Measurements from ENCODE around the gene CHPF. TPM values are rescaled to one million over a fixed set of nuclear protein-coding genes. Genes with fewer than 3 reads are reported as not detected.
A peak's percentile ranks its signal among the peaks of the same experiment; 100 is the strongest.

The CHPF gene
- polyA plus RNA-seq, 1 donor, result 20.3 TPM

- DNase-seq, result no peak
These were observed 7.2 kb downstream of the CHPF start for GRCh38 chr2:219536425-219536824.

DNA sequence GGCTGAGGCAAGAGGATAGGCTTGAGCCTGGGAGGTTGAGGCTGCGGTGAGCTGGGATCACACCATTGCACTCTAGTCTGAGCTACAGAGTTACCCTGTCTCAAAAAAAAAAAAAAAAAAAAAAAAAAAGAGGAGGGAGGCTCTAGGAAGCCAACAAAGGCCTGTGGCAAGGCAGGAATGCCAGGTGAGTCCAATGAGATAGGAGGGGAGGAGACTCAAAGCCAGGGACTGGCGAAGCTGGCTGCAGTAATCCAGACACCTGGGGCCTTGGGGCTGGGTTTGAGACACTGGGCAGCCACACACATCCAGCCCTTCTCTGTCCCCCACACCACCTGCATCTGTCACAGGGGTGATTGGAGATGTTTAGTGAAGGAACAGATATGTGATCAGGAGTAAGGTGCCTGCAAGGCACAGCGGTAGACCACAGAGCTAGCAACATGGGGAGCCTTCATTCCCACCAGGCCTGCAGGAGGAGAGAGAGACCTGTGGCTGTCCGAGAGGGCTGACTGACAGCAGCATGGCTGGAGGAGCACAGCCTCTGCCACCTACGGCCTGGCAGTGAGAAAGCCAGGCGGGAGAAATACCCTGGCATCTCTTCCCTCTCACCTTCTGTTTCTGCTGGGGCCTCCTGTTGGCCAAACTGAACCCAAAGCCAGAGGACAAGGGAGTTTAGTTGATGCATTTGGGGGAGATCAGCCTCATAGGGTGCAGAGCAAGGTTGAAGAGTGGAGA lies 9.5 kb downstream of the CHPF start:
- no peak for DNase-seq

DNA sequence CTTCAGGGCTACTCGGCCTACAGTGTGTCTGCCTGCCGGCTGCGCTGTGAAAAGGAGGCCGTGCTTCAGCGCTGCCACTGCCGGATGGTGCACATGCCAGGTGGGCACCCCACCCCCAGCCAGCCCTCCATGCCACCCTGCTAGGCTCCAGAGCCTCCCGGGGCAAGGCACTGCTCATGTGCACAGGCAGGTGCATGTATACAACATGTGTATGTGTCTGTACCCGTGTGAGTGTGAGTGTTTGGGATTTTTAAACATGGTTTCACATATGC lies 11.3 kb downstream of the CHPF start:
- no peak for DNase-seq

DNA sequence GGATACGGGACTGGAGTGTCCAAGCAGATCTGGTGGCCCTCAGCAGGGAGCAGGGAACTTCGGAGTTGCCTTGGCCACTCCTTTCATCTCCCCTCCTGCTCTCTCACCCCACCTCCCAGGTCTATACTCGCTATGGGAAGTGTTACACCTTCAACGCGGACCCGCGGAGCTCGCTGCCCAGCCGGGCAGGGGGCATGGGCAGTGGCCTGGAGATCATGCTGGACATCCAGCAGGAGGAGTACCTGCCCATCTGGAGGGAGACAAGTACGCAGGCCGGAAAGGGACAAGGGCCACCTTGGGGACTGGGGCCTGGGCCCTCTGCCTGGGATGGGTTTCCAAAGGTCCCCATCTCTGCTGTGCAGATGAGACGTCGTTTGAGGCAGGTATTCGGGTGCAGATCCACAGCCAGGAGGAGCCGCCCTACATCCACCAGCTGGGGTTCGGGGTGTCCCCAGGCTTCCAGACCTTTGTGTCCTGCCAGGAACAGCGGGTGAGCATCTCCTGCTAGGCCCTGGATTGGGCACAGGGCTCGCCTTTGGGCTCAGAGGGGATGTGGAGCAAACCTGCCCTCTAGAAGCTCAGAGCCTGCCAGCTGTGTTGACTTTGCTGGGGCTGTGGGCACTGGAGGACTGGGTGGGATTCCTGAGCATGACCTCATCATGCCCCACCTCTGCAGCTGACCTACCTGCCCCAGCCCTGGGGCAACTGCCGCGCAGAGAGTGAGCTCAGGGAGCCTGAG lies 11.8 kb downstream of the CHPF start:
- no peak for DNase-seq

DNA sequence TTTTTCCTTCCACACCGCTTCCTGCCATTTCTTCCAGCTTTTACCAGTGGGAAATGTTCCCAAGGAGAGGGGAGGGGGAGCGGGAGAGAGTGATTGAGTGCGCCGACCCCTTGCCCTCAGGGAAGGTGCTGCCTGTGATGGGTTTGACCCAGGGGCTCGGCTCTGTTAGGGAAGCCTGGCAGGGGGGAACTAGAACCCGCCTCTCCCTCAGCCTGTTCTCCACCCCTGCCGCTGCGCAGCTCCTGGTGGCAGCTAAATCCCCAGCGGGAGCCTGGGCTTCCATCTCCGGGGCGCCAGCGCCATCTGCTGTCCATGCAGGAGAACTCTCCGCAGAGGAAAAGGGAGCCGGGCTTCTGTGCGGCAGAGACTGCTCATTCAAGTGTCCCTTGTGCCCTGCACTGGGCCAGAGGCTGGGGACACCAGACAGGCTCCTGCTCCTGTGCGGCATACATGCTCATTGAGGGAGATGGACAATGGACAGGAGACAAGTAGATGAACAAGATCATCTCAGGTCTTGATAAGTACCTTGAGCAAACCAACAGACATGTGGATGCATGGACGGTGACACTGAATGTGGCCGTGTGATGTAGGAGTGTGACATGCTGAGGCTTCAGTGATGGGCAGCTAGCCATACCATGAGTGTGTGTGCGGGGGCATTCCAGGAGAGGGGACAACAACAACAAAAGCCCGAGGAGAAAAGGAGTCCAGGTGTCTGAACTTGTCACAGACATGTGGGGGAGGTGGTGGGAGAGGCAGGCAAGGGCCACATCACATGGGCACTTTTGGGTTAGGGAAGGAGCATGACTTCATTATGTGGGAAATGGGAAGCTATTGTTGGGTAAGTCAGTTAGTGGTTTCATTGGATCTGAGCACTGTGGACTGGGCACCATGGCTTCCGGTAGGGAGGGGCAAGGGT lies 13.3 kb downstream of the CHPF start:
- DNase-seq, result peak; percentile 79

GRCh38 chr2:219527472-219527871 lies 16.1 kb downstream of the CHPF start:
- DNase-seq, result no peak

DNA sequence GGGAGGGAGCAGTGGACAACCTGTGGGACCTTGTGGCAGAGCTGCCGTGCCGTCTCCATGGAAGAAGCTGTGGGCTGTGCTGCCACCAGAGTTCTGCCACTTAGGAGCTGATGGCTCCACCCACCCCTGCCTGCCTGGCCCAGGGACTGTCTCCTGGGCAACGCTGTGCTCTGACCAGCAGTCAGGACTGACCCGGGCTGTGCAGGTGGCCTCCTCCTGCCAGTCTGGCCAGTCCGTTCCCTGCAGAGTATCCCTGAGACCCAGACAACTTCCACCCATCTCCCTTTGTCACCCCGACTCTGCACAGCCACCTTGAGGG lies 16.6 kb downstream of the CHPF start:
- DNase-seq, result no peak

GRCh38 chr2:219526320-219527075 lies 17.1 kb downstream of the CHPF start:
- DNase-seq, result no peak

DNA sequence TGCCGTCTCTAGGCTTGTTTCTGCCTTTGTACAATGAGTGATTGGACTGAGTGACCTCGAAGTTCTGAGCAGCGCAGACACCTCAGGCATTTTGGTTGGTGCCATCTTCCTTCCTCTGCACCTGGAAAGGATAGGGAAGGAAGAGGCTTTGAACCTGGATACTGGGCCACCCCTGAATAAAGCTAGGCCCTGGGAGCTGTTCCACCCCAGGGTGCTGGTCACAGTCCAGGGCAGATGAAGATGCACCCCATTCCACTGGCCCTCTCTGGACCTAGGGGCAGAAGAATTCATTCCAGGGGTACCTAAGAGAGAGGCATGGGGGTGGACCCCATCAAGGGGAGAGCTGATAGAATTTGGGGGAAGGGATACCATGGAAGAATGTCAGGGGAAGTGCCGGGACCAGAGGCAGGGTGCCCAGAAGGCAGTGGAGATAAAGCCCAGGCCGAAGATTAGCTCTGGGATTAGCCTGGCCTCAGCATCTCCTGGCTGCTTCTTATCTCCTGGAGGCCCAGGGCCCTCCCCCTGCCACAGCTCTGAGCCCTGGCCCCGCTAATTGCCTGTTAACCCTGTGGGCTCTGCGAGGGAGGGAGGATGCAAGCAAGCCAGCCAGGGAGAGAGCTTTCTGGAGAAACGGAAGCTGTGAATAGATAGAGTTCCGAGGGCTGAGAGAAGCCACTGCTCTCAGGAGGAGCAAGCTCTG lies 17.9 kb downstream of the CHPF start:
- DNase-seq, result no peak

DNA sequence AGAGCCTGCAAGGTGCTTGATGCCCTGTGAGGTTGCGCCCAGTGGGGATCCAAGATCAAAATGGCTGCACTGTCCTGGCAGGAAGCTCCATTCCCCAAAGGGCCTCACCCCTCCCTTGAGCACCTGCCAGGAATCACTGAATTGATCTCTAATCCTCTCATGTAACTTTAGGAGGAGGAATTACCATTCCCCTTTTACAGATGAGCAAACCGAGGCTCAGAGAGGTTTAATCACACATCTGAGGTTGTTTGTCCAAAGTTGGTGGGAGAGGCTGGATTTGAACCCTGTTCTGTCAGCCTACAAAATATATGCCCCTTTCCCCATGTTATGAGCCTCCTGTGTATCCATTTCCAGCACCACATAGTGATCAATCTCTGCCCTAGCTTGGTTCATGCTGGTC lies 18.8 kb downstream of the CHPF start:
- DNase-seq, result no peak

DNA sequence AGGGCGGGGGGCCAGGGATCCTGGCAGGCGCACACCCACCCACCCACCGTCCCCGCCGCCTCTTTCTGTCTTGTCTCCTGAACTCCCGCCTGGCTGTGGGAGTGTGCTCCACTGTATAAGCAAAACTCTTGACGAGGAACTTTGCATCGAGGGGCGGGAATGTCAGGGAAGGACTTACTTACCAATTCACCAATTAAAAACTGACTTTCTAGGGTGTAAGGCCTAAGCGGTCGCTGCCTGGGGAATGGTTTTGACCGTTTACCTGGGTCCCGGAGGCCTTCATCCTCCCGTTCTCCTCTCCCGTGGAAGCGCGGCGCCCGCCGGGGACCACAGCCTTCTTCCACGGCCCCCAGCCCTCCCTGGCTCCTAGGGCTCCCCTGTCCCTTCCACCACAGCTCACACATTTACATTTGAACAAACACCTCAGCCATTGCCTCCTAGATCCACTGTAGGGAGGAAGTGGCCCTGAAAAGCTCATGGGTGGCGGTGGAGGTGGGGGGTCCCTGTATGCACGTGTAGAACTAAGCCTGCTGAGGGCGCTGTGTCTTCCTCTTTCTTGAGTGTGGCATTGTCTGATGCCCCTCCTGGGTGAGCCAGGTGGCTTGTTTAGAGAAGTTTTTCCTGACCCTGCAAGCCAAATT lies 20.5 kb downstream of the CHPF start:
- DNase-seq, result no peak

GRCh38 chr2:219522111-219523030 lies 21.2 kb downstream of the CHPF start:
- no peak for DNase-seq

- DNase-seq, result no peak
These were observed 22.3 kb downstream of the CHPF start for GRCh38 chr2:219521066-219521880.

DNA sequence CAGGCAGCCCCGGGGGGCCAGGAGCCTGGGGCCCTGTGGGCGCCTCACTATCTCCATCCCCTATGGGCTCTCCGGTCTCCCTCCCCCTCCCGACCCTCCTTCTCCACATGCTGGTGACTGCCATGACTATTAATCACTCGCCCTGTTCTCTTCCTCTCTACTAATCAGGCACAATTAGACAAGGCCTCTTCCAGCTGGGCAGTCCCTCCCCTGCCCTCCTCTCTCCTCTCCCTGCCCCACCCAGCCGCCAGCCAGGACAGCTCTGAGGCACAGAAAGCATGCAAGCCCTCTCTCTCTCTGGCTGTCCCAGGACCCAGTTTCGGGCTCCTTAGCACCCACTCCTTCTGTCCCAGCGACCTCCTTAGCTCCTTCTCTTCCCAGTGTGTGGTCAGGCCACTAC lies 23.5 kb downstream of the CHPF start:
- DNase-seq, result no peak

DNA sequence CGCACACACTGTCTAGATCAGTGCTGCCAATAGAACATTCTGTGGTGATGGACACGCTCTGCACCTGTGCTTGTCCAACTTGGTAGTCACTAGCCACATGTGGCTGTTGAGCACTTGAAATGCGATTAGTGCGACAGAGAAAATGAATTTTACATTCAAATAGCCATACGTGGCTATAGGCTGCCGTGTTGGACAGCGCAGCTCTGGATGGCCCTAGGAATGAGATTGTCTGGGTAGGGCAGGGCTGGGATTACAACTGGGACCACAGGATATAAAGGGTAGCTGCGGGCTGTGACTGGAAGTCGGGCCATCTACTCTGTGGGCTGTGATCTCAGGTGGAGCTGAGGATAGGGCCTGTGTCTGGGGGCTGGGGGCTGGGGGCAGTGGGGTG lies 24.1 kb downstream of the CHPF start:
- DNase-seq, result no peak

GRCh38 chr2:219517954-219518778 lies 25.4 kb downstream of the CHPF start:
- DNase-seq, result no peak

- DNase-seq, result no peak
These were observed 26.7 kb downstream of the CHPF start for GRCh38 chr2:219516888-219517287.

All from left kidney (tissue), 2 donors.